Bone marrow (tissue), 2 donors: ENCODE measurements around the gene C12orf43.

ENCODE experiments used
- DNase-seq, 2 donors: peaks; one replicate each; lab custom pipeline; 2025; lab: John Stamatoyannopoulos, UW

The C12orf43 gene

GRCh38 chr12:120999191-121000120 lies 16.8 kb downstream of the C12orf43 start:
- DNase-seq, result no peak

- no peak for DNase-seq
Observed at GRCh38 chr12:120998435-120998834, 17.9 kb downstream of the C12orf43 start.

- no peak for DNase-seq
Observed at GRCh38 chr12:120997448-120997847, 18.8 kb downstream of the C12orf43 start.

- DNase-seq, result no peak
Observed at GRCh38 chr12:120996133-120996746, 20.0 kb downstream of the C12orf43 start.

GRCh38 chr12:120994589-120995337 lies 21.5 kb downstream of the C12orf43 start:
- DNase-seq, result no peak

GRCh38 chr12:120994059-120994458 lies 22.2 kb downstream of the C12orf43 start:
- no peak for DNase-seq

GRCh38 chr12:120993496-120993895 lies 22.8 kb downstream of the C12orf43 start:
- DNase-seq, result no peak

GRCh38 chr12:120992989-120993388 lies 23.3 kb downstream of the C12orf43 start:
- DNase-seq, result no peak

- no peak for DNase-seq
Observed at GRCh38 chr12:120991965-120992364, 24.3 kb downstream of the C12orf43 start.

GRCh38 chr12:120990487-120991055 lies 25.7 kb downstream of the C12orf43 start:
- DNase-seq, result no peak

- DNase-seq, result no peak
Observed at GRCh38 chr12:120989687-120990086, 26.6 kb downstream of the C12orf43 start.

GRCh38 chr12:120988658-120989057 lies 27.6 kb downstream of the C12orf43 start:
- DNase-seq, result no peak

GRCh38 chr12:120988234-120988633 lies 28.1 kb downstream of the C12orf43 start:
- DNase-seq, result no peak

GRCh38 chr12:120984351-120984898 lies 31.9 kb downstream of the C12orf43 start:
- no peak for DNase-seq

GRCh38 chr12:120983759-120984158 lies 32.5 kb downstream of the C12orf43 start:
- DNase-seq, result no peak

- no peak for DNase-seq
Observed at GRCh38 chr12:120982659-120983058, 33.6 kb downstream of the C12orf43 start.

GRCh38 chr12:120981407-120981941 lies 34.8 kb downstream of the C12orf43 start:
- no peak for DNase-seq

GRCh38 chr12:120980800-120981368 lies 35.4 kb downstream of the C12orf43 start:
- DNase-seq, result no peak

- DNase-seq, result no peak
Observed at GRCh38 chr12:120979862-120980696, 36.2 kb downstream of the C12orf43 start.

GRCh38 chr12:120979220-120979861 lies 36.9 kb downstream of the C12orf43 start:
- DNase-seq, result no peak
